ENCODE data around the gene CD38. TPM values are rescaled to one million over a fixed set of nuclear protein-coding genes. Genes with fewer than 3 reads are reported as not detected.
"Not testable (repeated sequence)": the region's sequence is repeated elsewhere in the genome, so short reads cannot be mapped to it uniquely, and the experiment has no call there.

Gene CD38
- 0.34 and 0.36 TPM in 2 replicates for total RNA-seq (ENCODE audit: low replicate concordance)
- long read RNA-seq, full-length matches to known transcripts, result 1 of 1 reads
- long read RNA-seq, partial matches to known transcripts, result 0 of 1 reads
- long read RNA-seq, other reads (novel, unspliced or antisense), result 0 of 1 reads

- Mint-ChIP-seq H3K27ac (no peak within 1 kb of the TSS), H3K4me3 (peak within 1 kb of the TSS; percentile 82), H3K36me3 (no peaks in the 10 kb centered on the region), H3K9me3 (no peaks in the 10 kb centered on the region), H3K27me3 (peaks cover 84% of the 10 kb centered on the region), H3K4me1 (ENCODE audit: unreplicated experiment) (peaks cover 10% of the 10 kb centered on the region)
- TF ChIP-seq, protein P1, sequence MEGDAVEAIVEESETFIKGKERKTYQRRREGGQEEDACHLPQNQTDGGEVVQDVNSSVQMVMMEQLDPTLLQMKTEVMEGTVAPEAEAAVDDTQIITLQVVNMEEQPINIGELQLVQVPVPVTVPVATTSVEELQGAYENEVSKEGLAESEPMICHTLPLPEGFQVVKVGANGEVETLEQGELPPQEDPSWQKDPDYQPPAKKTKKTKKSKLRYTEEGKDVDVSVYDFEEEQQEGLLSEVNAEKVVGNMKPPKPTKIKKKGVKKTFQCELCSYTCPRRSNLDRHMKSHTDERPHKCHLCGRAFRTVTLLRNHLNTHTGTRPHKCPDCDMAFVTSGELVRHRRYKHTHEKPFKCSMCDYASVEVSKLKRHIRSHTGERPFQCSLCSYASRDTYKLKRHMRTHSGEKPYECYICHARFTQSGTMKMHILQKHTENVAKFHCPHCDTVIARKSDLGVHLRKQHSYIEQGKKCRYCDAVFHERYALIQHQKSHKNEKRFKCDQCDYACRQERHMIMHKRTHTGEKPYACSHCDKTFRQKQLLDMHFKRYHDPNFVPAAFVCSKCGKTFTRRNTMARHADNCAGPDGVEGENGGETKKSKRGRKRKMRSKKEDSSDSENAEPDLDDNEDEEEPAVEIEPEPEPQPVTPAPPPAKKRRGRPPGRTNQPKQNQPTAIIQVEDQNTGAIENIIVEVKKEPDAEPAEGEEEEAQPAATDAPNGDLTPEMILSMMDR (conservative IDR thresholded peaks at IDR 0.05), result no peak
- DNase-seq (ENCODE audit: extremely low spot score, unreplicated experiment), result no peak
These were observed at the start of gene CD38 for GRCh38 chr4:15778289-15779241. Gene CD38 (plus strand): TSS chr4:15778328. CDS start chr4:15778415, 87 bp downstream.

DNA sequence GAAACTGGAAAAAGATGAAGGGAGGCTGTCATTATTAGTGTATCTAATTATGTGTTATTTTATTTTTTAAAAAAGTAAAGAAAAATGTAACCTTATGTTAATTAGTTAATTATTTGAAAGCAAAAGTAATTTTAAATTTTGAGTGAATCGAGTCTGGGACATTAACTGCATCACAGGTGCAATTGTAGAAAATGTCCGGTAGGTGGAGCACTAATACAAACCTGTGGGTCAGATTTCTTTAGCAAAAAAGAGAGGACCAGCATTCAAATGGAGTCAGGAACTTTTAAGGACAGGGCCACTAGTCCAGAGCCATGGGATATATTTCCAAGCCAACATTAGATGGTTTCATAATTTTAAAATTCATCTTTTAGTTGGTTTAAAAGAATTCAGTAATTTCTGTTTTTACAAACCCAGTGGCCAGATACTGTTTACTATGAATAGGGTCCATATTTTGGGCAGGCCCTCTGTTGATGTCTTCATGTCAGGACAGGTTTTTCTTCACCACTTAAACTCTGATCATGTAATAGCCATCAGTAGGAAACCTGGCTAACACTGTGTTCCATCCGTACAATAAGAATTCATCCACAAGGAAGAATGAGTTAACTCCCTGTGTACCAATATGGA lies 48.1 kb upstream of the CD38 start:
- Mint-ChIP-seq H3K27ac (no peak overlapping the region), H3K27me3 (no peaks in the 10 kb centered on the region), H3K9me3 (peaks cover 6% of the 10 kb centered on the region), H3K36me3 (no peaks in the 10 kb centered on the region), H3K4me1 (ENCODE audit: unreplicated experiment) (peaks cover 4% of the 10 kb centered on the region), H3K4me3 (no peak overlapping the region)
- TF ChIP-seq, protein P1 (conservative IDR thresholded peaks at IDR 0.05), result peak; percentile 90
- no peak for DNase-seq (ENCODE audit: extremely low spot score, unreplicated experiment)

DNA sequence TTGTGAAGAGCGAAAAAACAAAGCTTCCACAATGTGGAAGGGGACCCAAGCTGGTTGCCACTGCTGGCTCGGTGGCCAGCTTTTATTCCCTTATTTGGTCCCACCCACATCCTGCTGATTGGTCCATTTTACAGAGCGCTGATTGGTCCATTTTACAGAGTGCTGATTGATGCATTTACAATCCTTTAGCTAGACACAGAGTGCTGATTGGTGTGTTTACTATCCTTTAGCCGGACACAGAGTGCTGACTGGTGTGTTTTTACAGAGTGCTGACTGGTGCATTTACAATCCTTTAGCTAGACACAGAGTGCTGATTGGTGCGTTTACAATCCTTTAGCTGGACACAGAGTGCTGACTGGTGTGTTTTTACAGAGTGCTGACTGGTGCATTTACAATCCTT lies 45.1 kb upstream of the CD38 start:
- peaks cover 11% of the 10 kb centered on the region for H3K9me3 Mint-ChIP-seq
- DNase-seq (ENCODE audit: extremely low spot score, unreplicated experiment), result not testable (repeated sequence)

GRCh38 chr4:15735536-15735935 lies 42.6 kb upstream of the CD38 start:
- no peak for DNase-seq (ENCODE audit: extremely low spot score, unreplicated experiment)
- no peaks in the 10 kb centered on the region for H3K36me3 Mint-ChIP-seq
- TF ChIP-seq, protein P1 (conservative IDR thresholded peaks at IDR 0.05), result no peak
- H3K27ac Mint-ChIP-seq, result no peak overlapping the region
- H3K27me3 Mint-ChIP-seq, result no peaks in the 10 kb centered on the region
- peaks cover 11% of the 10 kb centered on the region for H3K9me3 Mint-ChIP-seq
- H3K4me1 Mint-ChIP-seq (ENCODE audit: unreplicated experiment), result peaks cover 4% of the 10 kb centered on the region
- no peak overlapping the region for H3K4me3 Mint-ChIP-seq

More for the DNA sequence above, 45.1 kb upstream of the CD38 start:
- H3K4me3 Mint-ChIP-seq; H3K36me3 Mint-ChIP-seq; H3K27me3 Mint-ChIP-seq; H3K27ac Mint-ChIP-seq; H3K4me1 Mint-ChIP-seq (ENCODE audit: unreplicated experiment): not testable (repeated sequence)

- Mint-ChIP-seq H3K4me1 (ENCODE audit: unreplicated experiment) (peaks cover 4% of the 10 kb centered on the region), H3K9me3 (peaks cover 11% of the 10 kb centered on the region), H3K27ac (no peak overlapping the region), H3K36me3 (no peaks in the 10 kb centered on the region), H3K4me3 (no peak overlapping the region), H3K27me3 (no peaks in the 10 kb centered on the region)
- DNase-seq (ENCODE audit: extremely low spot score, unreplicated experiment), result no peak
- TF ChIP-seq, protein P1 (conservative IDR thresholded peaks at IDR 0.05), result no peak
These were observed 41.5 kb upstream of the CD38 start for GRCh38 chr4:15736514-15737050.

Data from type B pancreatic cell (in vitro differentiated cells).